Liver (tissue), 9 donors: ENCODE results near the gene SLFN12. TPM values are rescaled to one million over a fixed set of nuclear protein-coding genes. Genes with fewer than 3 reads are reported as not detected.
"Not testable (repeated sequence)": the region's sequence is repeated elsewhere in the genome, so short reads cannot be mapped to it uniquely, and the experiment has no call there.

Source experiments
- DNase-seq: peaks from one replicate; pipeline ENCODE4 v3.0.0-alpha.2; 2017; ENCODE audit warnings: low spot score
- H3K27ac ChIP-seq, 2 donors: one replicate each; pipeline ENCODE4 v1.7.0; 2013; ENCODE audit warnings: inconsistent platforms in 2 of 2, low read length in 2 of 2, control low read depth in 1 of 2, low read depth in 1 of 2, mild to moderate bottlenecking in 1 of 2
- H3K27me3 ChIP-seq, 4 donors: one replicate each; pipeline versions ENCODE4 v1.6.1 to v1.7.0; 2013; ENCODE audit warnings: low read length in 3 of 4, inconsistent platforms in 1 of 4, mild to moderate bottlenecking in 1 of 4, moderate library complexity in 1 of 4; ENCODE audit not compliant: control insufficient read depth in 4 of 4, insufficient read depth in 4 of 4
- H3K36me3 ChIP-seq, 4 donors: one replicate each; pipeline versions ENCODE4 v1.6.1 to v1.7.0; 2013; ENCODE audit warnings: low read length in 3 of 4, mild to moderate bottlenecking in 3 of 4, low read depth in 1 of 4, moderate library complexity in 1 of 4; ENCODE audit not compliant: control insufficient read depth in 4 of 4, insufficient read depth in 3 of 4
- H3K4me1 ChIP-seq, 4 donors: one replicate each; pipeline versions ENCODE4 v1.6.1 to v1.7.0; 2013; ENCODE audit warnings: low read length in 3 of 4, mild to moderate bottlenecking in 3 of 4, moderate library complexity in 1 of 4; ENCODE audit not compliant: control insufficient read depth in 4 of 4, insufficient read depth in 4 of 4
- H3K4me3 ChIP-seq, 3 donors: one replicate each; pipeline versions ENCODE4 v1.6.1 to v1.7.0; 2013; ENCODE audit warnings: low read length in 3 of 3, control low read depth in 1 of 3, low read depth in 1 of 3, mild to moderate bottlenecking in 1 of 3
- H3K9ac ChIP-seq, 2 donors: one replicate each; pipeline ENCODE4 v1.7.0; 2013; ENCODE audit warnings: low read length in 2 of 2, mild to moderate bottlenecking in 2 of 2, moderate library complexity in 2 of 2, control low read depth in 1 of 2, low read depth in 1 of 2
- H3K9me3 ChIP-seq, 4 donors: one replicate each; pipeline versions ENCODE4 v1.6.1 to v1.7.0; 2013; ENCODE audit warnings: low read length in 3 of 4; ENCODE audit not compliant: control insufficient read depth in 4 of 4
- EGR1 ChIP-seq, 2 donors: IDR thresholded peaks; 2 replicates each; pipeline ENCODE4 v1.6.1; 2016 to 2018; ENCODE audit warnings: antibody characterized with exemption in 2 of 2, low read depth in 2 of 2
- FOXA1 ChIP-seq: IDR thresholded peaks from 2 replicates; pipeline ENCODE4 v1.6.1; 2016; ENCODE audit warnings: antibody characterized with exemption
- FOXA2 ChIP-seq: IDR thresholded peaks from 2 replicates; pipeline ENCODE4 v1.6.1; 2016; ENCODE audit warnings: antibody characterized with exemption
- GABPA ChIP-seq, 2 donors: IDR thresholded peaks in 1 of 2; conservative IDR thresholded peaks in 1 of 2; 2 replicates each; pipeline ENCODE4 v1.6.1; 2016; ENCODE audit warnings: antibody characterized with exemption in 2 of 2, mild to moderate bottlenecking in 1 of 2, moderate library complexity in 1 of 2
- HNF4A ChIP-seq, 2 donors: conservative IDR thresholded peaks; 2 replicates each; pipeline ENCODE4 v1.6.1; 2016; ENCODE audit warnings: antibody characterized with exemption in 2 of 2, mild to moderate bottlenecking in 2 of 2
- RAD21 ChIP-seq, 2 donors: IDR thresholded peaks; 2 replicates each; pipeline ENCODE4 v1.6.1; 2016; ENCODE audit warnings: antibody characterized with exemption in 2 of 2, mild to moderate bottlenecking in 2 of 2
- RXRA ChIP-seq, 2 donors: IDR thresholded peaks; 2 replicates each; pipeline ENCODE4 v1.6.1; 2017 to 2018; ENCODE audit warnings: antibody characterized with exemption in 2 of 2, mild to moderate bottlenecking in 1 of 2
- SP1 ChIP-seq: IDR thresholded peaks from 2 replicates; pipeline ENCODE4 v1.6.1; 2018; ENCODE audit warnings: antibody characterized with exemption, mild to moderate bottlenecking
- YY1 ChIP-seq: IDR thresholded peaks from 2 replicates; pipeline ENCODE4 v1.6.1; 2016; ENCODE audit warnings: antibody characterized with exemption, mild to moderate bottlenecking
- ZBTB33 ChIP-seq: IDR thresholded peaks from 2 replicates; pipeline ENCODE4 v1.6.1; 2016; ENCODE audit warnings: antibody characterized with exemption
- WGBS: extraction: QIAGEN DNeasy Blood & Tissue Kit; methylation state at CpG from one replicate; pipeline ENCODE4 v1.1.7; 2013; 5-methylcytosine and 5-hydroxymethylcytosine counted together
- polyA plus RNA-seq, 2 donors: library from polyadenylated mRNA; stranded (reverse) in 1 of 2; unstranded in 1 of 2; fragments of 200-250 nt in 1 of 2; fragments of >200 nt in 1 of 2; fragmentation: Nextera tagmentation in 1 of 2; extraction: Ambion mirVana in 1 of 2; gene quantifications; one replicate each; pipeline versions ENCODE4 v1.2.1 to v1.2.3, GENCODE V29; 2013 to 2015
- total RNA-seq, 2 donors: library from RNA; depleted of rRNA; stranded (reverse); fragments of >200 nt; gene quantifications; one replicate each; pipeline ENCODE4 v1.2.3, GENCODE V29; 2014
- TF ChIP-seq, protein P1 (sequence below): IDR thresholded peaks from 2 replicates; pipeline ENCODE4 v1.6.1; 2016; ENCODE audit warnings: antibody characterized with exemption
- TF ChIP-seq, protein P2 (sequence below): IDR thresholded peaks from 2 replicates; pipeline ENCODE4 v1.6.1; 2016; ENCODE audit warnings: antibody characterized with exemption, mild to moderate bottlenecking
- TF ChIP-seq, protein P3 (sequence below): fragments of 150-350 bp; IDR thresholded peaks from 2 replicates; pipeline ENCODE4 v1.5.1; 2017; ENCODE audit warnings: improper control_type of control experiment, low read depth, low read length; ENCODE audit not compliant: missing input control
- donor health status: healthy.
- donor health status: healthy.
- donor health status: healthy.
- donor health status: healthy.
- donor health status: healthy.

SLFN12 gene
- total and polyA plus RNA-seq, 4 donors = 0.91 to 5.0 (median 2.2) TPM

GRCh38 chr17:35423761-35424160 is 8.5 kb downstream of the SLFN12 start:
- H3K9me3 ChIP-seq = no peaks in the 10 kb centered on the region
- TF ChIP-seq, protein P1, sequence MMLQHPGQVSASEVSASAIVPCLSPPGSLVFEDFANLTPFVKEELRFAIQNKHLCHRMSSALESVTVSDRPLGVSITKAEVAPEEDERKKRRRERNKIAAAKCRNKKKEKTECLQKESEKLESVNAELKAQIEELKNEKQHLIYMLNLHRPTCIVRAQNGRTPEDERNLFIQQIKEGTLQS = no peak
- TF ChIP-seq GABPA (IDR thresholded peaks at IDR 0.05 in 1 of 2, conservative IDR thresholded peaks at IDR 0.05 in 1 of 2) (no peak), FOXA2 (no peak), FOXA1 (no peak), RXRA (IDR thresholded peaks at IDR 0.05) (no peak)
- H3K36me3 ChIP-seq = no peaks in the 10 kb centered on the region
- no peaks in the 10 kb centered on the region for H3K4me1 ChIP-seq
- no peak overlapping the region for H3K4me3 ChIP-seq
- DNase-seq = no peak
- no peak overlapping the region for H3K27ac ChIP-seq
- WGBS = 88% methylated on average over 4 of the region's 4 CpGs
- H3K27me3 ChIP-seq = no peaks in the 10 kb centered on the region
- no peak overlapping the region for H3K9ac ChIP-seq

- WGBS = 96% methylated on average over 9 of the region's 9 CpGs
- H3K9ac ChIP-seq, H3K27ac ChIP-seq, H3K4me1 ChIP-seq, H3K36me3 ChIP-seq, DNase-seq, H3K27me3 ChIP-seq, H3K9me3 ChIP-seq, H3K4me3 ChIP-seq: not testable (repeated sequence)
Observed at GRCh38 chr17:35421069-35421468, 11.2 kb downstream of the SLFN12 start.

GRCh38 chr17:35416659-35417058 is 15.6 kb downstream of the SLFN12 start:
- H3K9me3 ChIP-seq = peaks cover 0 to 2% (median 0%) of the 10 kb centered on the region in 4 donors
- no peaks in the 10 kb centered on the region for H3K27me3 ChIP-seq
- no peaks in the 10 kb centered on the region for H3K4me1 ChIP-seq
- H3K27ac ChIP-seq = no peak overlapping the region
- no peak overlapping the region for H3K9ac ChIP-seq
- TF ChIP-seq RAD21 (IDR thresholded peaks at IDR 0.05) = no peak
- TF ChIP-seq FOXA2 = no peak
- no peak for TF ChIP-seq ZBTB33
- TF ChIP-seq, protein P1 = no peak
- no peak for TF ChIP-seq RXRA (IDR thresholded peaks at IDR 0.05)
- TF ChIP-seq, protein P2, sequence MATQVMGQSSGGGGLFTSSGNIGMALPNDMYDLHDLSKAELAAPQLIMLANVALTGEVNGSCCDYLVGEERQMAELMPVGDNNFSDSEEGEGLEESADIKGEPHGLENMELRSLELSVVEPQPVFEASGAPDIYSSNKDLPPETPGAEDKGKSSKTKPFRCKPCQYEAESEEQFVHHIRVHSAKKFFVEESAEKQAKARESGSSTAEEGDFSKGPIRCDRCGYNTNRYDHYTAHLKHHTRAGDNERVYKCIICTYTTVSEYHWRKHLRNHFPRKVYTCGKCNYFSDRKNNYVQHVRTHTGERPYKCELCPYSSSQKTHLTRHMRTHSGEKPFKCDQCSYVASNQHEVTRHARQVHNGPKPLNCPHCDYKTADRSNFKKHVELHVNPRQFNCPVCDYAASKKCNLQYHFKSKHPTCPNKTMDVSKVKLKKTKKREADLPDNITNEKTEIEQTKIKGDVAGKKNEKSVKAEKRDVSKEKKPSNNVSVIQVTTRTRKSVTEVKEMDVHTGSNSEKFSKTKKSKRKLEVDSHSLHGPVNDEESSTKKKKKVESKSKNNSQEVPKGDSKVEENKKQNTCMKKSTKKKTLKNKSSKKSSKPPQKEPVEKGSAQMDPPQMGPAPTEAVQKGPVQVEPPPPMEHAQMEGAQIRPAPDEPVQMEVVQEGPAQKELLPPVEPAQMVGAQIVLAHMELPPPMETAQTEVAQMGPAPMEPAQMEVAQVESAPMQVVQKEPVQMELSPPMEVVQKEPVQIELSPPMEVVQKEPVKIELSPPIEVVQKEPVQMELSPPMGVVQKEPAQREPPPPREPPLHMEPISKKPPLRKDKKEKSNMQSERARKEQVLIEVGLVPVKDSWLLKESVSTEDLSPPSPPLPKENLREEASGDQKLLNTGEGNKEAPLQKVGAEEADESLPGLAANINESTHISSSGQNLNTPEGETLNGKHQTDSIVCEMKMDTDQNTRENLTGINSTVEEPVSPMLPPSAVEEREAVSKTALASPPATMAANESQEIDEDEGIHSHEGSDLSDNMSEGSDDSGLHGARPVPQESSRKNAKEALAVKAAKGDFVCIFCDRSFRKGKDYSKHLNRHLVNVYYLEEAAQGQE = no peak
- TF ChIP-seq YY1 = no peak
- TF ChIP-seq FOXA1 = no peak
- TF ChIP-seq SP1 = no peak
- TF ChIP-seq EGR1 (IDR thresholded peaks at IDR 0.05; ENCODE audit: low read depth in 2 of 2) = no peak
- TF ChIP-seq, protein P3, sequence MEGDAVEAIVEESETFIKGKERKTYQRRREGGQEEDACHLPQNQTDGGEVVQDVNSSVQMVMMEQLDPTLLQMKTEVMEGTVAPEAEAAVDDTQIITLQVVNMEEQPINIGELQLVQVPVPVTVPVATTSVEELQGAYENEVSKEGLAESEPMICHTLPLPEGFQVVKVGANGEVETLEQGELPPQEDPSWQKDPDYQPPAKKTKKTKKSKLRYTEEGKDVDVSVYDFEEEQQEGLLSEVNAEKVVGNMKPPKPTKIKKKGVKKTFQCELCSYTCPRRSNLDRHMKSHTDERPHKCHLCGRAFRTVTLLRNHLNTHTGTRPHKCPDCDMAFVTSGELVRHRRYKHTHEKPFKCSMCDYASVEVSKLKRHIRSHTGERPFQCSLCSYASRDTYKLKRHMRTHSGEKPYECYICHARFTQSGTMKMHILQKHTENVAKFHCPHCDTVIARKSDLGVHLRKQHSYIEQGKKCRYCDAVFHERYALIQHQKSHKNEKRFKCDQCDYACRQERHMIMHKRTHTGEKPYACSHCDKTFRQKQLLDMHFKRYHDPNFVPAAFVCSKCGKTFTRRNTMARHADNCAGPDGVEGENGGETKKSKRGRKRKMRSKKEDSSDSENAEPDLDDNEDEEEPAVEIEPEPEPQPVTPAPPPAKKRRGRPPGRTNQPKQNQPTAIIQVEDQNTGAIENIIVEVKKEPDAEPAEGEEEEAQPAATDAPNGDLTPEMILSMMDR = no peak
- no peak for TF ChIP-seq HNF4A (conservative IDR thresholded peaks at IDR 0.05)
- no peak for TF ChIP-seq GABPA (IDR thresholded peaks at IDR 0.05 in 1 of 2, conservative IDR thresholded peaks at IDR 0.05 in 1 of 2)
- H3K36me3 ChIP-seq = peaks cover 0 to 4% (median 0%) of the 10 kb centered on the region in 4 donors
- H3K4me3 ChIP-seq = no peak overlapping the region
- no peak for DNase-seq
- WGBS = 93% methylated on average over 2 of the region's 2 CpGs

DNA sequence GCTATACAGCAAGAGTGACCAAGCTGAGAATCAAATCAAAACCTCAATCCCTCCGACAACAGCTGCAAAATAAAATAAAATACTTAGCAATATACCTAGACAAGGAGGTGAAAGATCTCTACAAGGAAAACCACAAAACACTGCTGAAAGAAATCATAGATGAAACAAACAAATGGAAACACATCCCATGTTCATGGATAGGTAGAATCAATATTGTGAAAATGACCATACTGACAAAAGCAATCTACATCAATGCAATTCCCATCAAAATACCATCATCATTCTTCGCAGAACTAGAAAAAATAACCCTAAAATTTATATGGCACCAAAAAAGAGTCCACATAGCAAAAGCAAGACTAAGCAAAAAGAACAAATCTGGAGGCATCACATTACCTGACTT is 17.6 kb downstream of the SLFN12 start:
- 86% methylated on average over 2 of the region's 2 CpGs for WGBS
- DNase-seq, H3K27ac ChIP-seq, H3K4me1 ChIP-seq, H3K36me3 ChIP-seq, H3K9ac ChIP-seq, H3K4me3 ChIP-seq, H3K27me3 ChIP-seq, H3K9me3 ChIP-seq: not testable (repeated sequence)
